Fibroblast of skin of back (primary cell): ENCODE measurements around the gene SIN3B.
A peak's percentile ranks its signal among the peaks of the same experiment; 100 is the strongest.

Experiments used
- DNase-seq: peaks from one replicate; pipeline ENCODE4 v3.0.0-alpha.2; 2013

Gene SIN3B

DNA sequence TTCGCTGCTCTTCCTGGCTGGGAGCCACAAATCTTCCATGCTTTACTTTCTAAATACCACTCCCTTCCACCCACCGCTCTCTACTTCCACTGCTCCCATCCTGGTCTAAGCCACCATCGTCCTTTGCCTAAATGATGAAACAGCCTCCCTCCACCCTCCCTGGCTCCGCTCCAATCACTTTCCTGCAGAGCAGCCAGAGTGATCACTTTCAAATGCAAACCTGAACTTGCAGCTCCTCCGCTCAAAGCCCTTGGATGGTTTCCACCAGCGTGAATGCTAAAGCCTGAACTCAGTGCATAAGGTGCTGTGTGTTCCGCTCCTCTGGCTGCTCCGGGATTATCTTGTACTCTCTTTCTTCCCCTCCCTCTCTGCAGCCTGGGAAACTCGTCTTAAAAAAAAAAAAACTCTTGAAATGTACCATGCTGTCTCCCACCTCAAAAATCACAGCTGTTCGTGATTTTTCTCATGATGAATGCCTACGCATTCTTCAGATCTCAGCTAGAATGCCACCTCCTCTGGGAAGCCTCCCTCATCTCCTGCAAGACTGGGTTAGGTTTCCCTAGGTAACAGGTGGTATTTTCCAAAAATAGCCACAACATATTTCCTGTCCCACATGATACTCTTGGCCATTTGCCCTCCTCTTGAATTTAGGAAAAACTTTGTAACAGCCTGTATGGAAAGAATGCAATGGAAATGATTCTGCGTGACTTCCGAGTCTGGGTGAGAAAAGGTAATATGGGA lies 3.7 kb upstream of the SIN3B start:
- DNase-seq = no peak

DNA sequence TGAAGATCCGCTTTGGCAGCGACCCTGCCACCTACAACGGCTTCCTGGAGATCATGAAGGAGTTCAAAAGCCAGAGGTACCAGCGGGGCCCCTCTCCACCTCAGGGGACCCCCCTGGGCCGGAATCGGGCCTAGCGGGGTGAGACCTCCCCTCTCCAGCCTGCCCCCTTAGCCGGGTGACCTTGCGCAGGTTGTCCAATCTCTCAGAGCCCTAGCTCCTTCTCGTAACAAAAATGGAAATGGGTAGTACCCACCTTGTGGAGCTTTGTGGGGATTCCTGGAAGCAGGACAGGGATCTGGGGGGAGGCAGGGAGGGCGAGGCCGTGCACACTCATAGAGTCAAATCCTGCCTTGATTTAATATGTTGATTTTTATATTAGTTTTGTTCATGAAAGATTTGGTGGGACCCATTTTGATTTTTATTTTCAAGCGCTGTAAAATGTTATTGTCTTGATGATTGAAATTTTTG lies 658 bp downstream of the SIN3B start:
- no peak for DNase-seq

DNA sequence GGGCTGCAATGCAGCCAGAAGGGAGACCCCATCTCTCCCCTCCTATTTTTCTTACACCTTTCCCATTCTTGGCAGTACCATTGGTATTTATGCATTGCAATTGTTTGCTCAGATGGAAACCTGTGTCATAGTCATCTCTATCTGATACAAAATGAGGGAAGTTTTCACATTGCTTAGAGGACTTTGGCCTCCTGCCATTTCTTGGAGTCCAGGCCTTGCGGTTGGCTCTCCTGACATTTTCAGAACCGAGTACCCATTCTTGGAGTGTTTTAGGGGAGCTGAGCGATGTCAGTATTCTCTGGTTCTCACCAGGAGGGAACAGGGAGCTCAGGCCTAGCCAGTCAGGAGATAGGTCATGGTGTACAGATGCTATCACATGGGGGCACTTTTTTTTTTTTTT lies 1.5 kb downstream of the SIN3B start:
- DNase-seq = no peak

DNA sequence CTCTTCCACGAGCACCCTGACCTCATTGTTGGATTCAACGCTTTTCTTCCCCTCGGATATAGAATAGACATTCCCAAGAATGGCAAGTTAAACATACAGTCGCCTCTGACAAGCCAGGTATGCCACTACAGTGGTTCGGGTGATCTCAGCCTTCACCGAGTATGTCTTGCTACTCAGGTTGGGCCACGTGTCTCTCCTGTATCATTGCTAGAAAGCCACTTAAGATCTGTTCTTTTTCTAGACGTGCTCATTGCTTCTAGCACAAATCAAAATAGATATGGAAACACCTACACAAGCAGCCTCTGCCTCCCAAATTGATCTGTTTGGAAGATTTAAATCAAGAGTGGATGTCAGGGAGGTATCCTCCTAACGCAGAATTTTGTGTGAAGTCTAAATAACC lies 2.3 kb downstream of the SIN3B start:
- no peak for DNase-seq

DNA sequence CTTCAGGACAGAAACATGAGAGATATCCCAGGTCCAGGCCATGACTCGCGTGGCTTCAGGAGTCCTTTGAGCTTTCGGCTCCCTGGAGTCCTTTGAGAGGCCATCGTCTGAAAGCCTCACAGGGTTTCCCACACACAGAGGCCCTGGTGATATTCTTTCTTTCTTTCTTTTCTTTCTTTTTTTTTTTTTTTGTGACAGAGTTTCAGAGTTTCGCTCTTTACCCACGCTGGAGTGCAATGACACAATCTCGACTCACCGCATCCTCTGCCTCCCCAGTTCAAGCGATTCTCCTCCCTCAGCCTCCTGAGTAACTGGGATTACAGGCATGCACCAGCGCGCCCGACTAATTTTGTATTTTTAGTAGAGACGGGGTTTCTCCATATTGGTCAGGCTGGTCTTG lies 5.5 kb downstream of the SIN3B start:
- DNase-seq = peak; percentile 42

DNA sequence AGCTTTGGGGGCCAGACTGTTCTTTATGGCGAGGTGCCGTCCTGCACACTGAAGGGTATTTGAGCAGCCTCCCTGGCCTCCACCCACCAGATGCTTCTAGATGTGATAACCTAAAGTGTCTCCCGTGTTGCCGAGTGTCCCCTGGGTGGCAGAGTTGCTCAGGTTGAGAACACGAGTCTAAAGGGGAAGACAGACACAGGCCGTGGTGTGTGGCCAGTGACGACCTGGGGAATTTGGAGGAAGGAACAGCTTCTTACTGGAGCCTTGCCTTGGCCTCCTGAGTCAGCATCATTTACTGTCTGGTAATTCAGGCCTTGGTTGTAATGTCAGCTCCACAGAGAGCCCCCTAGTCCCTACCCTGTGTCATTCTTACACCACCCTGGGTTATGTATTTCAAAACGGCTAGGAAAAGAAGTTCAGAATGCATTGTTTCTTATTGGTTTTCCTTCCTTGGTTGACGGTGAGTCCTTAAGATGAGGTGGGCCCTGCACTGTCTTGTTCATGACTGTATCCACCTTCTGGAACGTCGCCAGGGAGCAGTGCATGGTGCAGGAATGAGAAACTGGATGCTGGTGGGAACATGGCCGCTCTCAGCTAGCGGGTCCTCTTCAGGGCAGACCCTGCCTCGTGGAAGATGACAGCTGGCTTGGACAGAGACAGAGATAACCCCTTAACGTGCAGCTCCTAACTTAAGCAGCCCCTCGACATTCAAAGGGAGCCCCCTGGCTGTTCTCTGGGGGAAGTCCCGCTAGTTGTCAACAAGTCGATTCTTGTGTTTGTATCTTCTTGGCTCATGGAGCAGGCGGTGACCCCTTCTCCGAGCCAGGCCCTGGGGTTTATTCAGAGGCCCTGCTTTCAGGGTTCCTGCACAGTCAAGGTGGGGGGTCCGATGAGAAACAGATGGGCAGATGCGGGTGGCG lies 7.2 kb downstream of the SIN3B start:
- DNase-seq = no peak

DNA sequence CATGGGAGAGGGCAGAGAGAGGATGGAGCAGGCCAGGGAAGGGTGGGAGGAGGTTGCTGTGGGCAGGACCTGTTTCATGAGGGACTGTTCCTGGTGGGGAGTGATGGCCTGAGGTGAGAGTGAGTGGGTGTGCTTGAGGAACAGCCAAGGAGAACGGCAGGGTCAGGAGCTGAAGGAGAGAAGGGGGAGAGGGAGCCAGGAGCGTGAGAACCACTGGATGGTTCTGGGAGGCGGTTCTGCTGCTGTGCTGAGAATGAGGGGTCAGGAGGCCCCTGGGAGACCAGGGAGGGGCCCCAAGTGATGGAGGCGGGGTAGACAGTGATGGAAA lies 7.8 kb downstream of the SIN3B start:
- no peak for DNase-seq

DNA sequence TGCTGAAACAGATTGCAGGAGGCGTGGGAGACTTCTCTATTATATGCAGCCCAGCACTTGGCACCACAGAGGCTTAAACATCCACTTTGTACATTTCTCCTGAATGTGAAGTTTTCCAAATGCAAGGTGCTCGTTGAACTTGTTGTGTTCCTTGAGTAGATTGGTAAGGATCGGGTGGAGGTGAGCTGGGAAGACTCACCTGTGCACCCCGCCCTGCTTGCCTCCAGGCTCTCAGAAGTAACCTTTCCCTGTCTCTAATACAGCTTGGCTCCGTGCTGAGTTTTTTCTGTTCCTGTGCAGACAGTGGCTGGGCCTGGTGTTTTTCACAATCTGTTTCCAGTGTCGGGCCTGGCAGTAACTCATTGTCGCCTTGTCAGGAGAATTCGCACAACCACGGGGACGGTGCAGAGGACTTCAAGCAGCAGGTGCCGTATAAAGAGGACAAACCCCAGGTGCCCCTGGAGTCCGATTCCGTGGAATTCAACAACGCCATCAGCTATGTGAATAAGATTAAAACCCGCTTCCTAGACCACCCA lies 12.3 kb downstream of the SIN3B start:
- DNase-seq = no peak

DNA sequence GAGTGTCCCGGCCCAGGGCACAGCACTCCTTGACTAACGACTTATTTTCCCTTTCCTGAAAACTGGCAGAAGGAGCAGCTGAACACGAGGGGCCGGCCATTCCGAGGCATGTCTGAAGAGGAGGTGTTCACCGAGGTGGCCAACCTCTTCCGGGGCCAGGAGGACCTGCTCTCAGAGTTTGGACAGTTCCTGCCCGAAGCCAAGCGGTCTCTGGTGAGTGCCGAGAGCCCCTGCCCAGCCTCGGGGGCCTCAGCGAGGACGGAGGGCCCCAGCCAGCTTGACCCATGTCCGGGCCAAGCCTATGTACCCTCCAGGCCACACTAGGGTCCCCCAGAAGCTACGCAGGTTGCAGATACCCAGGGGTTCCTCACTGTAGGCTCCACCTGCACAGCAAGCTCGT lies 17.7 kb downstream of the SIN3B start:
- no peak for DNase-seq

DNA sequence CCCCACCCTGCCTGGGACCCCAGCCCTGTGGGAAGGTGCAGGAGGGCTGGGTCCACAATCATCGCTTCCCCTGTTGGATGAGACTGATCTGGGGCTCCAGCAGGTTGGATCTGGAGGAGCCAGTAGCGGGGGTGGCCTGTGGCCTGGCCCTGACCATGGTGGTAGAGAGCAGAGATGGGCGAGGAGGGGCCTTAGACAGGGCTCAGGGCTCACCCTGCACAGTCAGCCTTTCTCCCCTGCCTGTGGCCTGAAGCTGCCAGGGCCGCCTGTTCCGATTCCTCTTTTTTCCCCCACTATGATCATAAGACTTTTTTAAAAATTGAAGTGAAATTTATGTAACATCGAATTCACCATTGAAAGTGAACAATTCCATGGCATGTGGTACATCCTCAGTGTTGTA lies 18.2 kb downstream of the SIN3B start:
- no peak for DNase-seq

DNA sequence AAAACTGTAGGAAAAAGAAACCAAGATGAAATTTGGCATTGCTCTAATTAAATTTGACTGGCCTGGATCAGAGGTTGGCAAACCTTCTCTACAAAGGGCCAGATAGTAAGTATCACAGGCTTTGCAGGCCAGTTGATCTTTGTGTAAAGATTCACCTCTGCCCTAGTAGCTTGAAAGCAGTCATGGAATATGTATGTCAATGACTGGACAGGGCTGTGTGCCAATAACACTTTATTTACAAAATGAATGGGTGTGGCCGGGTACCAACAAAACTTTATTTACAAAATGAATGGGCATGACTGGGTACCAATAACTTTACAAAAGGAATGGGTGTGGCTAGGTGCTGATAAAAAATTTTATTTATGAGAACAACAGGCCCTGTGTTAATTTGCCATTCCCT lies 20.0 kb downstream of the SIN3B start:
- no peak for DNase-seq

DNA sequence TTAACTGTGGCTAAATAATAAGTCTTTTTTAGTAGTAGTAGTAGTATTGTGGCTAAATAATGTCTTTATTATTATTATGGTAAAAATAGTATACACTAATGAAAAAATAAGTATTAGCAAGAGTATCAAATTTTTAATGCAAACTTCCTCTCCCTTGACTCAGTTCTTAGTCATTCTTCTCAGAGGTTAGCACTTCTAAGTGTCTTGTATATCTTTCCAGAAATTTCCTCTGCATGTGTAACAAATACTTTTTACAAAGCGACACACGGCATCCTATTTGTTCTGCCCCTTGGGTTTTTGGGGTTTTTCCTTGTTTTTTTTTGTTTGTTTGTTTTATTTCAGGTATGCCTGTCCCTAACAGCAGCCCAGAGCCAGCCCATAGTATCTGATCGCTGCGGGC lies 20.9 kb downstream of the SIN3B start:
- peak; percentile 63 for DNase-seq

DNA sequence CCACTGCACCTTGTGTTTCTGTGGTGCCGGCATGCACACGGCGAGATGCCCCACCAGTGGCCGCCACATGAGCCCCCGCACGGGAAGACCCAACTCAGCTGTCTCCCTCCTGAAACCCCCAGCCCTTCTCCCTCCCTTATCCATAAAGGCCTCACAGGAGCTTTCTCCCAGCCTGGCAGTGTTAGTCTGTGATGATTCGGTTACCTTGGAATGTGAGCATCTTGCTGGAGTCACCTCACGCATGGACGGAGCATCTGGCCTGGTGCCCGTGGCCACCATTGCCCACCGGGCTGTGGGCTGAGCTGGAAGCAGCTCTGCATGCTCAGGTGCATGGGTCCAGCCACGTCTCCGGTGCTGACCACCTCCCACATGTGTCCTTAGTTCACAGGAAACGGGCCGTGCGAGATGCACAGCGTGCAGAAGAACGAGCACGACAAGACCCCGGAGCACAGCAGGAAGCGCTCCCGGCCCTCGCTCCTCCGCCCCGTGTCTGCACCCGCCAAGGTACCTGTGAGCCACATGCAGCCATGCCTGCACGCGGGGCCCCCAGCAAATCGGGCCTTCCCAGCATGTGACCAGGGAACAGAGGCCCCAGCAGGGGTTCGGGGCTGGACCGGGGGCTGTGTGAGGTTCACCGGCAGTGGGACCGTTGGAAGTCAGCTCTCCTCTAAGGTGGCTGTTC lies 22.0 kb downstream of the SIN3B start:
- DNase-seq = peak; percentile 64

DNA sequence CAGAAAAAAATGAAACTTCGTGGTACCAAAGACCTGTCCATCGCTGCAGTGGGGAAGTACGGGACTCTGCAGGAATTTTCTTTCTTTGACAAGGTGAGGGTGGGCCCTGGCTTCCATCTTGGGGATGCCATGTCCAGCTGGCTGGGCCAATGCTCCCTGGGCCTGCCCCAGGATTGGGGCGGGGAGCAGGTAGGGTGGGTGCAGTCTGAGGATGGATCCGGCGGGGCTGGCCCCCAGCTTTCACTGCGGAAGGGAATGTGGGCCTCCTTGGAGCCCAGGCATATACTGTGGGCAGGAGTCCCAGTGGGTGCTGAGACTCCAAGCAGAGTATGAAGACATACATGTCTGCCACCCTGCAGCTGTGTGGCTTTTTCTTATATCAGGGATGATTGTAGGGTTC lies 23.9 kb downstream of the SIN3B start:
- DNase-seq = no peak

DNA sequence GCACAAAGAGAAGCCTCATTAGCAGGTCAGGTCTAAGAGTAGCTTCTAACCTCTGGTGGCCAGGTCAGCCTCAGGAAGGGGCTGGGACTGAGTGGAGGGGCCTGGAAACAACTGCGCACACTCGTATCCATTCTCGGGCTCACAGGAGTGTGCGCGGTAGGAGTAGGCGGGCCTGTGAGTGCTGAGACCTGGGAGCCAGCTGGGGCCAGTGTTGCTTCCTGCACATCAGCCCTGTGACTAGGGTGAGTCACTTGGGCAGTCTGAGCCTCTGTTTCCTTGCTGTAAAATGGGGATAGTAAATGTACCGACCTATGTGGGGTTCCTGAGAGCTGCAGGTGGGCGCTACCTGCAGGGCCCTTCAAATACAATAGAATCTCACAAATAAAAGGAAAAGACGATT lies 26.9 kb downstream of the SIN3B start:
- DNase-seq = no peak

DNA sequence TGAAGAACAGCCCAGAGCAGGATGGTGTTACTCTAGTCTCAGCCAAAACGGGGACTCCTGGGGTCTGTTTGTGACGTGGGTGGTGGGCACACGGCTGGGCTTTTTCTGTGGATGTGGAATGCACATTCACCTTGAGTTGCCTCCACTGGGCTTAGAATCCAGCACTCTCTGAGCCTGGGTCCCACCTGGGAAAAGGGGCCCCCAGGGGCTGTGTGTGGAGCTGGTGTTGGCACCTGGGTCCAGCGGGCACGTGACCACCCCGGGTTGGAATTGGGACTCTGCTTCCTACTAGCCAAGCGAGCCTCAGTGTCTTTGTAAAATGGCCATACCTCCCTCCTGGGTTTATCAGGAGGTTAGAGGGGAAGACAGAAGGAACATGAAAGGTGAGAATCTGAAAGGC lies 30.4 kb downstream of the SIN3B start:
- no peak for DNase-seq

DNA sequence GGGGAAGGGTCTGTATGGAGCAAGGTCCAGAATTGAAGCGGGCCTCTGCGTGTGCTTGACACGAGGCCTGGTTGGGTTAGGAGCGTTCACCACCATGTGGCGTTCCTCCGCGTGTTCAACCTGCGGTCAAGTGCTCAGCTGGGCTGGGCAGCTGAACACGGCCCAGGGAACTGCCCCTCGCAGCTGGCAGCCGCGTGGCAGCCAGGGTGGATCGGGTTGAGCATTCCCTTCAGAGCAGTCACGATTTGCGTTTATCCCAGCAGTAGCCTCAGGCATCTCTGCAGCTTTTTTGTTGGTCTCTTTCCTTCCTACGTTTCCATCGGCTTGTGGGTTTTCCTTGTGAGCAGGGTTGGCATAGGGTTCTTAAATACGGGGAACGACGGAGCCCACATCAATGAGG lies 30.9 kb downstream of the SIN3B start:
- DNase-seq = no peak

DNA sequence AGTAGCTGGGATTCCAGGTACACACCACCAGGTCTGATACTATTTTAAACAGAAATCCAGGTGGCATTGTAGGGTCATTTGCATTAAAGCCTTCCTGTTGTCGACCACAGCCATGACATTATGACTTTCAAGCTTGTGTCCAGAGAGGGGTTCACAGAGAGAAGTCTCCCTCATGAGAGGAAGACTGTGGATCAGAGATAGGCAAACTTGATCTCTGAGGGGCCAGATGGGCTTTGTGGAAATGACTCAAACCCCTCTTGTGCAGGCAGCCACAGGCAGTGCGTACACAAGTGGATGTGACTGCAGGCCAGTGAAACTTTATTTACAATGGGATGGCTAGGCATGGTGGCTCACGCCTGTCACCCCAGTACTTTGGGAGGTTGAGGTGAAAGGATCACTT lies 31.8 kb downstream of the SIN3B start:
- no peak for DNase-seq

DNA sequence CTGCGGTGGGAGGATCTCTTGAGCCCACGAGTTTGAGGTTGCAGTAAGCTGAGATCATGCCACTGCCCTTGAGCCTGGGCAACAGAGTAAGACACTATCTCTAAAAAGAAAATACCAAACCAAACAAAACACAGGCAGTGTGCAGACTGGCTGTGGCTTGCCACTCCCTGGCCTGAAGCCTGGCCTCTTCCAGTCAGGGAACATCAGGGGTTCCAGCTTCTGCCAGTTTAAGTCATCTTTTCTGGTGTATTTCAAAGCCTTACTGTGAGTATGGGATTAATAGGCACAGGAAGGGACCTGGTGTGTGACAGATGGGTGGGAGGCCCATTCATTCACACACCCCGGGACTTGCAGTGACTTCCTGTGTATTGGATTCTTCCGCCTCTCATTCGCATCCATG lies 32.6 kb downstream of the SIN3B start:
- DNase-seq = no peak

DNA sequence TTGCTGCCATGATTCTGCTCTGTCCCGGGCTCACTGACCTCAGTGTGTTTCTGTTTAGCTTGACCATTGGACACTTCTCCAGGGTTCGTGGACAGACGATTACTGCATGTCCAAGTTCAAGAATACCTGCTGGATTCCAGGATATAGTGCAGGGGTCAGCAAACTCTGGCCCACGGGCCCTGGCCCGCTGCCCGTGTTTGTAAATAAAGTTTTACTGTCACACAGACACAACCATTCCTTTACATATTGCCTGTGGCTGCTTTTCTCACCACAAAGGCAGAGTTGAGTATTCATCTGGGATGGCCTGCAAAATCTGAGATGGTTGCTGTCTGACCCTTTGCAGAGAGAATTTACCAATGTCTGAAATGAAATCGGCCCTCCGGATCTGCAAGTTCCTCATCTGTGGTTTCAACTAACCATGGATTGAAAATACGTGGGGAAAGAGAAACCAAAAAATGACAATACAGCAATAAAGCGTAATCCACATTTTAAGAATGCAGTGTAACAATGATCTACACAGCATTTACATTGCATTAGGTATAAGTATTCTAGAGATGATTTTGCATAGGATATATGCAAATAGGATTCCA lies 33.7 kb downstream of the SIN3B start:
- no peak for DNase-seq

DNA sequence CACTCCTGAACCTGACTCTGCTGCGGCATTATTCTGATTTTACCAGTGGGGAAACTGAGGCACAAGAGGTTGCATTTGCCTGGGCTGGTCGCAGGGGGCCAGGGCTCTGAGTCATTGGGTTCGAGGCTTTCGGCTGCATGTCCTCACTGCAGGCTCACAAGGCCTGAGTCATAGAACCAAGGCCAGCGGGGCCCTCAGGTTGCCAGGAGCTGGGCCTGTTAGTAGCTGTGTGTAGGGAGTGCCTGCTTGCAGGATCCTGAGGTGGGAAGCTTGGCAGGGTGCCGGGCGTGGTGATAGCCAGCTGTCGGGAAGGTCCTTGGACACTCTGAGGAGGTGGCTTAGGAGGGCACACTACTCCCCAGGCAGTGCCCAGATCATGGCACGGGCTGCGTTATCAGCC lies 38.0 kb downstream of the SIN3B start:
- no peak for DNase-seq

DNA sequence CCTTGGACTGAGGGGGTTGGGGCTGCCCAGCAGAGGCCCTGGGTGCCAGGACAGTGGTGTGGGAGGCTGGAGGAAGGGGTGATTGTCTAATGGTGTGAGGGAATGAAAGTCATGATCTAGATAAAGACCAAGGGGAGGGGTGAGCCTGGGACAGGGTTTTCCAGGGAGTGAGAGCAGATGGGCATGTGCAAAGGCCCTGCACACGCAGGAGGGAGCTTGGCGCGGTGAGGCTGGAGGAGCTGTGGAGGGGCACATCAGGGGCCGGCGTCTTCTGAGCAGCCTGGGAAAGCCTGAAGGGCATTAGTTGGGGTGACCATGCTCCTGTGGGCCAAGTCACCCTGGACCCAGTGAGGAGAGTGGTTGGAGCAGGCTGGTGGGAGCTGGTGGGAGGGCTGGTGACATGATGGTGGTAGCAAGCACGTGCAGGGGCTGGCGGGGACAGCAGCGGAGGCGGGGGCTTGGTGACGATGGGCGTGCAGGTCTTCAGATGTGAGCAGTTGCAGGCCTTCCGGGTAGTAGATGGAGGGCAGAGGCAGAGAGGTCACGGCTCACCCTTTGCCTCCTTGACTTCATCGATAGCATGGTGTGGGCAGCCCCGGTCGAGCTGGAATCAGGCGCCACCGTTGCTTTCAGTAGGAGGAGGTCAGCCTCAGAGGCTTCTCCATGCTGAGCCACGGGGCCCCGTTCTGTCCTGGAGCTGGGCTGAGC lies 39.4 kb downstream of the SIN3B start:
- DNase-seq = no peak
